ENCODE measurements around the gene MAT2A. TPM values are rescaled to one million over a fixed set of nuclear protein-coding genes. Genes with fewer than 3 reads are reported as not detected.

MAT2A gene
- total and polyA plus RNA-seq, 12 donors = 81.7 to 460 (median 122) TPM

- H3K27ac ChIP-seq = peak overlapping the region; percentile 97 to 100 (median 100)
- DNase-seq (peak; percentile 55 to 57), ATAC-seq (peak; percentile 6 to 60 (median 28))
- intact Hi-C loops (cut with DNase I) = loop anchor here in 8 of 10 donors (1.0 to 5.0 kb wide), 8 partner anchors 36 to 181 kb away; no protein-coding TSS in a partner anchor
- no peaks in the 10 kb centered on the region for H3K9me3 ChIP-seq
- peak in 2 of 9 donors; percentile 18 to 28 for TF ChIP-seq CTCF (IDR thresholded peaks at IDR 0.05)
- peak overlapping the region; percentile 59 to 97 (median 94) for H3K4me3 ChIP-seq
- H3K27me3 ChIP-seq = no peaks in the 10 kb centered on the region
- H3K4me1 ChIP-seq = peaks cover 13 to 50% (median 41%) of the 10 kb centered on the region in 9 donors
- 3 to 5% methylated on average over 35 of the region's 35 CpGs for WGBS, 2 donors
- H3K36me3 ChIP-seq = peaks cover 0 to 25% (median 19%) of the 10 kb centered on the region in 9 donors
These were observed 1.1 kb upstream of the MAT2A start for GRCh38 chr2:85537600-85538506.

GRCh38 chr2:85539361-85540132 lies 579 bp downstream of the MAT2A start:
- Histone ChIP-seq H3K27me3 (no peaks in the 10 kb centered on the region), H3K4me1 (peaks cover 16 to 65% (median 51%) of the 10 kb centered on the region in 9 donors), H3K36me3 (peaks cover 3 to 42% (median 26%) of the 10 kb centered on the region in 9 donors), H3K4me3 (peak overlapping the region; percentile 59 to 97 (median 94)), H3K27ac (peak overlapping the region; percentile 97 to 100 (median 100)), H3K9me3 (no peaks in the 10 kb centered on the region)
- DNase-seq = peak; percentile 68 to 81
- peak; percentile 53 to 79 (median 62) for ATAC-seq
- intact Hi-C loops (cut with DNase I) = loop anchor here in 8 of 10 donors (1.0 to 5.0 kb wide), 8 partner anchors 37 to 182 kb away; no protein-coding TSS in a partner anchor
- TF ChIP-seq CTCF (IDR thresholded peaks at IDR 0.05) = no peak
- WGBS, 2 donors = 1% methylated on average over 54 to 59 of the region's 67 CpGs

- no peaks in the 10 kb centered on the region for H3K27me3 ChIP-seq
- TF ChIP-seq CTCF (IDR thresholded peaks at IDR 0.05) = no peak
- H3K27ac ChIP-seq = peak overlapping the region; percentile 97 to 100 (median 100)
- no peaks in the 10 kb centered on the region for H3K9me3 ChIP-seq
- H3K4me3 ChIP-seq = peak overlapping the region; percentile 59 to 97 (median 94)
- ATAC-seq = no peak
- DNase-seq = no peak
- intact Hi-C loops (cut with DNase I) = loop anchor here in 1 of 10 donors (1.0 kb wide), 1 partner anchor 120 kb away; no protein-coding TSS in a partner anchor
- peaks cover 16 to 69% (median 51%) of the 10 kb centered on the region in 9 donors for H3K4me1 ChIP-seq
- H3K36me3 ChIP-seq = peaks cover 4 to 49% (median 33%) of the 10 kb centered on the region in 9 donors
- WGBS, 2 donors = 8 to 9% methylated on average over 11 of the region's 11 CpGs
These were observed 1.2 kb downstream of the MAT2A start for GRCh38 chr2:85540133-85540648.
